HepG2 (cell line): ENCODE measurements around the gene GNG7. TPM values are rescaled to one million over a fixed set of nuclear protein-coding genes. Genes with fewer than 3 reads are reported as not detected.
A peak's percentile ranks its signal among the peaks of the same experiment; 100 is the strongest.

Experiments used
- AHR ChIP-seq: IDR thresholded peaks from 2 replicates; pipeline ENCODE4 v1.6.1; 2018; ENCODE audit warnings: missing genetic modification reagents, missing compliant biosample characterization
- ASH2L ChIP-seq: fragments of 300-600, 200-600 bp; sonication (generic); IDR thresholded peaks from 2 replicates; pipeline ENCODE4 v1.7.0; 2017; ENCODE audit warnings: low read depth, mild to moderate bottlenecking, moderate library complexity, mixed read lengths, low read length; ENCODE audit not compliant: insufficient read length
- ATF1 ChIP-seq: IDR thresholded peaks from 2 replicates; pipeline ENCODE4 v1.6.1; 2016; ENCODE audit warnings: mild to moderate bottlenecking, control low read depth
- EP300 ChIP-seq, 3 experiments: sonication (generic) in 1 of 3; formaldehyde crosslinking in 1 of 3; IDR thresholded peaks; 2 replicates each; pipeline versions ENCODE4 v1.5.1 to v1.6.1; 2011 to 2020; ENCODE audit warnings: low read depth in 2 of 3, low read length in 2 of 3, borderline replicate concordance in 1 of 3, improper control_type of control experiment in 1 of 3, mild to moderate bottlenecking in 1 of 3, missing genetic modification reagents in 1 of 3, moderate library complexity in 1 of 3
- HES4 ChIP-seq: sonication (generic); formaldehyde crosslinking; IDR thresholded peaks from 2 replicates; pipeline ENCODE4 v1.9.0; 2021; ENCODE audit warnings: mild to moderate bottlenecking, missing genetic modification reagents, borderline replicate concordance
- HOXA3 ChIP-seq: sonication (generic); formaldehyde crosslinking; IDR thresholded peaks from 2 replicates; pipeline ENCODE4 v1.5.0; 2020; ENCODE audit warnings: missing genetic modification reagents
- KLF9 ChIP-seq: IDR thresholded peaks from 2 replicates; pipeline ENCODE4 v1.6.1; 2016; ENCODE audit warnings: low read depth
- KMT2A ChIP-seq: sonication (generic); formaldehyde crosslinking; IDR thresholded peaks from 2 replicates; pipeline ENCODE4 v1.4.0; 2020; ENCODE audit warnings: missing genetic modification reagents
- MIER2 ChIP-seq: IDR thresholded peaks from 2 replicates; pipeline ENCODE4 v1.6.1; 2016; ENCODE audit warnings: missing biosample characterization, missing genetic modification reagents
- NFE2L2 ChIP-seq: fragments of 150-350 bp; IDR thresholded peaks from 2 replicates; pipeline ENCODE4 v1.6.1; 2014; ENCODE audit warnings: low read length
- POLR2G ChIP-seq: fragments of 200-400 bp; formaldehyde crosslinking; IDR thresholded peaks from 2 replicates; pipeline ENCODE4 v1.6.1; 2018; ENCODE audit warnings: mild to moderate bottlenecking, low read depth, low read length, moderate library complexity
- RARG ChIP-seq: sonication (generic); formaldehyde crosslinking; IDR thresholded peaks from 2 replicates; pipeline ENCODE4 v1.4.0; 2020; ENCODE audit warnings: low read depth, mild to moderate bottlenecking, missing genetic modification reagents
- TEAD2 ChIP-seq: sonication (generic); formaldehyde crosslinking; IDR thresholded peaks from 2 replicates; pipeline ENCODE4 v1.9.0; 2021; ENCODE audit warnings: missing genetic modification reagents
- TOPORS ChIP-seq: sonication (generic); formaldehyde crosslinking; IDR thresholded peaks from 2 replicates; pipeline ENCODE4 v1.8.0; 2023; ENCODE audit warnings: mild to moderate bottlenecking, missing genetic modification reagents
- ZNF460 ChIP-seq: sonication (generic); formaldehyde crosslinking; IDR thresholded peaks from 2 replicates; pipeline ENCODE4 v1.5.1; 2020; ENCODE audit warnings: missing genetic modification reagents, mild to moderate bottlenecking, borderline replicate concordance
- ZNF510 ChIP-seq: sonication (generic); formaldehyde crosslinking; IDR thresholded peaks from 2 replicates; pipeline ENCODE4 v1.4.0; 2020; ENCODE audit warnings: low read depth, mild to moderate bottlenecking, missing genetic modification reagents
- ZSCAN29 ChIP-seq: sonication (generic); formaldehyde crosslinking; conservative IDR thresholded peaks from 2 replicates; pipeline ENCODE4 v1.4.0; 2020; ENCODE audit warnings: mild to moderate bottlenecking, missing genetic modification reagents
- polyA plus RNA-seq, 8 experiments: library from polyadenylated mRNA; depleted of rRNA in 3 of 8; stranded (reverse) in 7 of 8; unstranded in 1 of 8; fragments of >200 nt; fragmentation: Illumina TruSeq in 4 of 8; extraction: Trizol in 4 of 8; gene quantifications; 2 replicates each; pipeline versions ENCODE4 v1.2.1 to v1.2.3, GENCODE V29; 2011 to 2016; ENCODE audit warnings: low read depth in 4 of 8, missing spikeins in 1 of 8, mixed read lengths in 1 of 8; ENCODE audit not compliant: insufficient read depth in 1 of 8
- total RNA-seq, 5 experiments: library from RNA; depleted of rRNA; stranded (reverse); fragments of >200 nt; fragmentation: Illumina TruSeq; extraction: Trizol; gene quantifications; 2 replicates each; pipeline ENCODE4 v1.2.3, GENCODE V29; 2016; ENCODE audit warnings: low read depth in 1 of 5
- TF ChIP-seq, protein P1 (sequence below): sonication (generic); formaldehyde crosslinking; IDR thresholded peaks from 2 replicates; pipeline ENCODE4 v1.5.0; 2020; ENCODE audit warnings: missing genetic modification reagents, mild to moderate bottlenecking, borderline replicate concordance
- TF ChIP-seq, protein P2 (sequence below): sonication (generic); formaldehyde crosslinking; IDR thresholded peaks from 2 replicates; pipeline ENCODE4 v1.9.0; 2021; ENCODE audit warnings: missing genetic modification reagents, borderline replicate concordance
- TF ChIP-seq, protein P3 (sequence below): sonication (generic); formaldehyde crosslinking; conservative IDR thresholded peaks from 2 replicates; pipeline ENCODE4 v1.4.0; 2020; ENCODE audit warnings: missing genetic modification reagents
- TF ChIP-seq, protein P4 (sequence below): sonication (generic); formaldehyde crosslinking; IDR thresholded peaks from 2 replicates; pipeline ENCODE4 v1.5.1; 2020; ENCODE audit warnings: missing genetic modification reagents, mild to moderate bottlenecking, borderline replicate concordance

The GNG7 gene
- total and polyA plus RNA-seq, 2 of the 13 experiments (the other 11 are each of a cell fraction or from before 2014, with no cell fraction given), result 1.4 to 3.3 TPM

DNA sequence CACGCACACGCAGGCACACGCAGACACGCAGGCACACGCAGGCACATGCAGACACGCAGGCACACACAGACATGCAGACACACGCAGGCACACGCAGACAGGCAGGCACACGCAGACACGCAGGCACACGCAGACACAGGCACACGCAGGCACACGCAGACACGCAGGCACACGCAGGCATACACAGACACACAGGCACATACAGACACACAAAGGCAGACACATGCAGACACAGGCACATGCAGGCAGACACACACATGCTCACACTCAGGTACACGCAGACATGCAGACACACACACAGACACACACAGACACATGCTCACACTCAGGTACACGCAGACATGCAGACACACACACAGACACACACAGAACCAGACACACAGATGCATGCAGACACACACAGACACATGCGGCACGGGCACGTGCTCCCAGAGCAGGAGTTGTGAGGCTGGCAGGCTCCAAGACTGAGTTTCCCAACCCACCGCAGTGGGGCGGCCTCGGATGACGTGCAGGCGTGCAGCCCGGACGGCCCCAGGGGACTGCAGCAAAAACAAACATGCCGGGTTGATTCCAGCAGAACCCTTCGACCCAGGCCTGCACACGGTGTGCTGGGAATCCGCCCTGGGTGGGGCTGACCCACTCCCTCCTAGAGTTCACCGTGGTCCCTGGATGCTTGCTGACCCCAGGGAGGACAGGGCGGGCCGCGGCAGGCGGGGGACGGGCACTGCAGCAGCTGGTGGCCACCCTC lies 126.6 kb downstream of the GNG7 start (continued):
- TF ChIP-seq TEAD2 (CRISPR knock-in tag) (no peak), ATF1 (CRISPR knock-in tag) (no peak), EP300 (IDR thresholded peaks at IDR 0.05; ENCODE audit: low read depth in 2 of 2, low read length in 2 of 2) (peak in 1 of 2 experiments; percentile 12; a peak in 2 of 4 replicates), EP300 (CRISPR knock-in tag; IDR thresholded peaks at IDR 0.05; ENCODE audit: borderline replicate concordance) (peak; percentile 23; the same call in 1 of the 2 replicates), KMT2A (peak; percentile 25; the same call in 1 of the 2 replicates), AHR (peak; percentile 28; the same call in 1 of the 2 replicates), ZNF460 (CRISPR knock-in tag) (no peak), RARG (CRISPR knock-in tag) (no peak), HES4 (CRISPR knock-in tag) (peak; percentile 62), ASH2L (no peak), ZSCAN29 (0 out of 2 replicates have a peak, but pooled peaks have one; percentile 42), KLF9 (CRISPR knock-in tag) (no peak), MIER2 (CRISPR knock-in tag) (no peak), ZNF510 (CRISPR knock-in tag) (peak; percentile 89), TOPORS (CRISPR knock-in tag) (no peak), POLR2G (peak; percentile 56), HOXA3 (CRISPR knock-in tag) (peak; percentile 92), NFE2L2 (no peak)
- TF ChIP-seq, protein P1, sequence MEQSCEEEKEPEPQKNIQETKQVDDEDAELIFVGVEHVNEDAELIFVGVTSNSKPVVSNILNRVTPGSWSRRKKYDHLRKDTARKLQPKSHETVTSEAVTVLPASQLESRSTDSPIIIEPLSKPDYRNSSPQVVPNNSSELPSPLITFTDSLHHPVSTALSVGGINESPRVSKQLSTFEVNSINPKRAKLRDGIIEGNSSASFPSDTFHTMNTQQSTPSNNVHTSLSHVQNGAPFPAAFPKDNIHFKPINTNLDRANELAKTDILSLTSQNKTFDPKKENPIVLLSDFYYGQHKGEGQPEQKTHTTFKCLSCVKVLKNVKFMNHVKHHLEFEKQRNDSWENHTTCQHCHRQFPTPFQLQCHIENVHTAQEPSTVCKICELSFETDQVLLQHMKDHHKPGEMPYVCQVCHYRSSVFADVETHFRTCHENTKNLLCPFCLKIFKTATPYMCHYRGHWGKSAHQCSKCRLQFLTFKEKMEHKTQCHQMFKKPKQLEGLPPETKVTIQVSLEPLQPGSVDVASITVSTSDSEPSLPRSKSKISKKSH, result peak; percentile 89
- TF ChIP-seq, protein P2, sequence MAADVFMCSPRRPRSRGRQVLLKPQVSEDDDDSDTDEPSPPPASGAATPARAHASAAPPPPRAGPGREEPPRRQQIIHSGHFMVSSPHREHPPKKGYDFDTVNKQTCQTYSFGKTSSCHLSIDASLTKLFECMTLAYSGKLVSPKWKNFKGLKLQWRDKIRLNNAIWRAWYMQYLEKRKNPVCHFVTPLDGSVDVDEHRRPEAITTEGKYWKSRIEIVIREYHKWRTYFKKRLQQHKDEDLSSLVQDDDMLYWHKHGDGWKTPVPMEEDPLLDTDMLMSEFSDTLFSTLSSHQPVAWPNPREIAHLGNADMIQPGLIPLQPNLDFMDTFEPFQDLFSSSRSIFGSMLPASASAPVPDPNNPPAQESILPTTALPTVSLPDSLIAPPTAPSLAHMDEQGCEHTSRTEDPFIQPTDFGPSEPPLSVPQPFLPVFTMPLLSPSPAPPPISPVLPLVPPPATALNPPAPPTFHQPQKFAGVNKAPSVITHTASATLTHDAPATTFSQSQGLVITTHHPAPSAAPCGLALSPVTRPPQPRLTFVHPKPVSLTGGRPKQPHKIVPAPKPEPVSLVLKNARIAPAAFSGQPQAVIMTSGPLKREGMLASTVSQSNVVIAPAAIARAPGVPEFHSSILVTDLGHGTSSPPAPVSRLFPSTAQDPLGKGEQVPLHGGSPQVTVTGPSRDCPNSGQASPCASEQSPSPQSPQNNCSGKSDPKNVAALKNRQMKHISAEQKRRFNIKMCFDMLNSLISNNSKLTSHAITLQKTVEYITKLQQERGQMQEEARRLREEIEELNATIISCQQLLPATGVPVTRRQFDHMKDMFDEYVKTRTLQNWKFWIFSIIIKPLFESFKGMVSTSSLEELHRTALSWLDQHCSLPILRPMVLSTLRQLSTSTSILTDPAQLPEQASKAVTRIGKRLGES (CRISPR knock-in tag), result no peak
- TF ChIP-seq, protein P3, sequence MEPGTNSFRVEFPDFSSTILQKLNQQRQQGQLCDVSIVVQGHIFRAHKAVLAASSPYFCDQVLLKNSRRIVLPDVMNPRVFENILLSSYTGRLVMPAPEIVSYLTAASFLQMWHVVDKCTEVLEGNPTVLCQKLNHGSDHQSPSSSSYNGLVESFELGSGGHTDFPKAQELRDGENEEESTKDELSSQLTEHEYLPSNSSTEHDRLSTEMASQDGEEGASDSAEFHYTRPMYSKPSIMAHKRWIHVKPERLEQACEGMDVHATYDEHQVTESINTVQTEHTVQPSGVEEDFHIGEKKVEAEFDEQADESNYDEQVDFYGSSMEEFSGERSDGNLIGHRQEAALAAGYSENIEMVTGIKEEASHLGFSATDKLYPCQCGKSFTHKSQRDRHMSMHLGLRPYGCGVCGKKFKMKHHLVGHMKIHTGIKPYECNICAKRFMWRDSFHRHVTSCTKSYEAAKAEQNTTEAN (CRISPR knock-in tag), result peak; percentile 77; the same call in 1 of the 2 replicates
- TF ChIP-seq, protein P4, sequence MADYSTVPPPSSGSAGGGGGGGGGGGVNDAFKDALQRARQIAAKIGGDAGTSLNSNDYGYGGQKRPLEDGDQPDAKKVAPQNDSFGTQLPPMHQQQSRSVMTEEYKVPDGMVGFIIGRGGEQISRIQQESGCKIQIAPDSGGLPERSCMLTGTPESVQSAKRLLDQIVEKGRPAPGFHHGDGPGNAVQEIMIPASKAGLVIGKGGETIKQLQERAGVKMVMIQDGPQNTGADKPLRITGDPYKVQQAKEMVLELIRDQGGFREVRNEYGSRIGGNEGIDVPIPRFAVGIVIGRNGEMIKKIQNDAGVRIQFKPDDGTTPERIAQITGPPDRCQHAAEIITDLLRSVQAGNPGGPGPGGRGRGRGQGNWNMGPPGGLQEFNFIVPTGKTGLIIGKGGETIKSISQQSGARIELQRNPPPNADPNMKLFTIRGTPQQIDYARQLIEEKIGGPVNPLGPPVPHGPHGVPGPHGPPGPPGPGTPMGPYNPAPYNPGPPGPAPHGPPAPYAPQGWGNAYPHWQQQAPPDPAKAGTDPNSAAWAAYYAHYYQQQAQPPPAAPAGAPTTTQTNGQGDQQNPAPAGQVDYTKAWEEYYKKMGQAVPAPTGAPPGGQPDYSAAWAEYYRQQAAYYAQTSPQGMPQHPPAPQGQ (CRISPR knock-in tag), result 0 out of 2 replicates have a peak, but pooled peaks have one; percentile 65
